MM.1S (cell line): ENCODE data around the gene KRTAP4-12.
"Not testable (repeated sequence)": the region's sequence is repeated elsewhere in the genome, so short reads cannot be mapped to it uniquely, and the experiment has no call there.

ENCODE experiments used
- DNase-seq: peaks from one replicate; pipeline ENCODE4 v3.0.0-alpha.2; 2015
- H2AFZ ChIP-seq: fragments of 300-600 bp; sonication (generic); 2 replicates; pipeline ENCODE4 v1.6.0; 2016; ENCODE audit warnings: antibody characterized with exemption, low read length
- H3F3A ChIP-seq: fragments of 300-600 bp; sonication (generic); 2 replicates; pipeline ENCODE4 v1.6.1; 2016; ENCODE audit warnings: mild to moderate bottlenecking, antibody characterized with exemption, low read length, moderate library complexity, mixed read lengths; ENCODE audit not compliant: insufficient read depth
- H3K27ac ChIP-seq: fragments of 300-600 bp; sonication (generic); 2 replicates; pipeline ENCODE4 v1.5.1; 2016; ENCODE audit warnings: mild to moderate bottlenecking, low read length
- H3K27me3 ChIP-seq: fragments of 300-600 bp; sonication (generic); replicated peaks from 2 replicates; pipeline ENCODE4 v1.6.0; 2016; ENCODE audit warnings: low read length; ENCODE audit not compliant: insufficient read depth
- H3K36me3 ChIP-seq: fragments of 300-600 bp; sonication (generic); replicated peaks from 2 replicates; pipeline ENCODE4 v1.6.1; 2016; ENCODE audit warnings: mild to moderate bottlenecking, low read length, mixed read lengths; ENCODE audit not compliant: insufficient read depth
- H3K4me1 ChIP-seq: fragments of 300-600 bp; sonication (generic); 2 replicates; pipeline ENCODE4 v1.6.1; 2016; ENCODE audit warnings: low read length, mixed read lengths
- H3K4me2 ChIP-seq: fragments of 300-600 bp; sonication (generic); 2 replicates; pipeline ENCODE4 v1.6.0; 2016; ENCODE audit warnings: low read depth, low read length
- H3K4me3 ChIP-seq: fragments of 300-600 bp; sonication (generic); 2 replicates; pipeline ENCODE4 v1.5.1; 2016; ENCODE audit warnings: low read length, mixed read lengths
- H3K79me2 ChIP-seq: fragments of 300-600 bp; sonication (generic); 2 replicates; pipeline ENCODE4 v1.6.1; 2016; ENCODE audit warnings: mixed run types, low read length, mixed read lengths
- H3K9ac ChIP-seq: fragments of 300-600 bp; sonication (generic); 2 replicates; pipeline ENCODE4 v1.6.1; 2016; ENCODE audit warnings: low read length, mixed read lengths
- H3K9me2 ChIP-seq: fragments of 300-600 bp; sonication (generic); replicated peaks from 2 replicates; pipeline ENCODE4 v1.6.1; 2016; ENCODE audit warnings: mild to moderate bottlenecking, low read length, mixed read lengths; ENCODE audit not compliant: insufficient read depth
- H3K9me3 ChIP-seq: fragments of 300-600 bp; sonication (generic); replicated peaks from 2 replicates; pipeline ENCODE4 v1.6.1; 2016; ENCODE audit warnings: mild to moderate bottlenecking, low read length, mixed read lengths; ENCODE audit not compliant: insufficient read depth
- H4K20me1 ChIP-seq: fragments of 300-600 bp; sonication (generic); 2 replicates; pipeline ENCODE4 v1.6.1; 2016; ENCODE audit warnings: mild to moderate bottlenecking, low read length, moderate library complexity, mixed read lengths; ENCODE audit not compliant: insufficient read depth
- EZH2 ChIP-seq: fragments of 300-600 bp; sonication (generic); optimal IDR thresholded peaks from 2 replicates; pipeline ENCODE3; 2017; ENCODE audit warnings: low read depth, mild to moderate bottlenecking, antibody characterized with exemption, low read length, mixed read lengths
- EZH2phosphoT487 ChIP-seq: fragments of 300-600 bp; sonication (generic); IDR thresholded peaks from 2 replicates; pipeline ENCODE4 v1.6.1; 2018; ENCODE audit warnings: antibody characterized with exemption, low read length
- TF ChIP-seq, protein P1 (sequence below): fragments of 300-600 bp; sonication (generic); IDR thresholded peaks from 2 replicates; pipeline ENCODE4 v1.5.1; 2016; ENCODE audit warnings: antibody characterized with exemption, low read length, mixed read lengths

Gene KRTAP4-12

DNA sequence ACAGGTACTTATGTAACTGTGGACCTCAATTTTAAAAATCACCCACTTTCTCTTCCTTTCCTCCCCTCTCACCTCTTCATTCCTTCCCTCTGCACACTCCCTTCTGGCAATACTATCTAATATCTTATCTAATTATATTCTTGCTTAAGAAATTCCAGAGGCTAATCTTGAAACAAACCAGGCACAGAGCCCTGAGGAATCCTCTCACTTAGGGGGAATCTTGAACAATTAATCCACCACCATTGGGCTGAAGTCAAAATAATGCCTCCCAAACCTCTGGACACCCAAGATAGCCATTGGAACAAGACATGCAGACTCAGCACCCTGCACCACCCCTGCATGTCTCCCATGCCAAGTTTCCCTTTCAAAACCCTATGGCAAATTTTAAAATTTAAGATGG is 17.4 kb upstream of the KRTAP4-12 start:
- no peaks in the 10 kb centered on the region for H3K27me3 ChIP-seq
- H3K79me2 ChIP-seq, result no peaks in the 10 kb centered on the region
- H3K36me3 ChIP-seq, result no peaks in the 10 kb centered on the region
- H3K27ac ChIP-seq, result no peak overlapping the region
- DNase-seq, result no peak
- no peak overlapping the region for H2AFZ ChIP-seq
- H3K4me3 ChIP-seq, result no peak overlapping the region
- no peak overlapping the region for H3K9ac ChIP-seq
- no peaks in the 10 kb centered on the region for H4K20me1 ChIP-seq
- no peaks in the 10 kb centered on the region for H3K9me2 ChIP-seq
- H3K9me3 ChIP-seq, result no peaks in the 10 kb centered on the region
- H3K4me1 ChIP-seq, result no peaks in the 10 kb centered on the region
- no peak for TF ChIP-seq EZH2phosphoT487
- no peak for TF ChIP-seq EZH2
- TF ChIP-seq, protein P1, sequence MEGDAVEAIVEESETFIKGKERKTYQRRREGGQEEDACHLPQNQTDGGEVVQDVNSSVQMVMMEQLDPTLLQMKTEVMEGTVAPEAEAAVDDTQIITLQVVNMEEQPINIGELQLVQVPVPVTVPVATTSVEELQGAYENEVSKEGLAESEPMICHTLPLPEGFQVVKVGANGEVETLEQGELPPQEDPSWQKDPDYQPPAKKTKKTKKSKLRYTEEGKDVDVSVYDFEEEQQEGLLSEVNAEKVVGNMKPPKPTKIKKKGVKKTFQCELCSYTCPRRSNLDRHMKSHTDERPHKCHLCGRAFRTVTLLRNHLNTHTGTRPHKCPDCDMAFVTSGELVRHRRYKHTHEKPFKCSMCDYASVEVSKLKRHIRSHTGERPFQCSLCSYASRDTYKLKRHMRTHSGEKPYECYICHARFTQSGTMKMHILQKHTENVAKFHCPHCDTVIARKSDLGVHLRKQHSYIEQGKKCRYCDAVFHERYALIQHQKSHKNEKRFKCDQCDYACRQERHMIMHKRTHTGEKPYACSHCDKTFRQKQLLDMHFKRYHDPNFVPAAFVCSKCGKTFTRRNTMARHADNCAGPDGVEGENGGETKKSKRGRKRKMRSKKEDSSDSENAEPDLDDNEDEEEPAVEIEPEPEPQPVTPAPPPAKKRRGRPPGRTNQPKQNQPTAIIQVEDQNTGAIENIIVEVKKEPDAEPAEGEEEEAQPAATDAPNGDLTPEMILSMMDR, result no peak
- H3F3A ChIP-seq, result no peaks in the 10 kb centered on the region
- H3K4me2 ChIP-seq, result no peak overlapping the region

DNA sequence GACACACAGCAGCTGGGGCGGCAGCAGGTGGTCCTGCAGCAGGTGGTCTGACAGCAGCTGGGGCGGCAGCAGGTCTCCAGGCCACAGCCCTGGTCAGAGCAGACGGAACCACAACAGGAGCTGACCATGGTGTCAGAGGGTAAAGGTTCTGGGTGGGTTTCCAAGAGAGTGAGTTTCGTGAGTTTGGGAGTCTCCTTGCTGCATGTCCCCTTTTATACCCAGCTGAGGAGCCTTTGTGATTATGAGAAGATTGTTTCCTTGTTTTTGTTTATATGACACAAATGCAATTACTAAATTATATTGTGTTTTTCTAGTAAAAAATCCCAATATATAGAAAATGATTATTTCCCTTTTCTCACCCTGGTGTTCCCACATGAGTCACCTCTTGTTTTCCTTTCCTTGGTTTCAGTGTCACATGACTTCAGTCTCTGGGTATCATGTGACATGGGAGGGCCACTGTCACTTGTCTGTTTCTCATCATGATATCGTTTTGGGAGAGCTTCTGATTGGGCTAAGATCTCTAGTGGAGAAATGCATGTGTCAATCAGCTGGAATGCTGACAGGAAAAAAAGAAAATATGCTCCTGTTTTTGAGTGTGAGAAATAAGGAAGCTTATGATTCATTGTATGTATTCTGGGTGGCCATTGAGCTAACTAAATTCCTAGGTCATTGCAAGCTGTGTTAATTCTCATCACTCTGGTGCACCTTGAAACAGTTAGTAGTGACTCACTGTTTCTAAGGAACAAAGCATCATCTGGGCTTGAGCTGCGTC is 16.6 kb upstream of the KRTAP4-12 start, which contains the start of gene KRTAP4-6:
Gene KRTAP4-6 (minus strand): TSS at position 185 of the 772 bp plus-strand sequence. CDS start 57 bp downstream, at position 128.
- Histone ChIP-seq H3K27ac (no peak within 1 kb of the TSS), H3K79me2 (no peaks in the 10 kb centered on the region), H3K27me3 (no peaks in the 10 kb centered on the region), H3K4me2 (no peak within 1 kb of the TSS), H3K9me3 (no peaks in the 10 kb centered on the region), H3K36me3 (no peaks in the 10 kb centered on the region), H3K4me3 (no peak within 1 kb of the TSS), H3F3A (no peaks in the 10 kb centered on the region), H3K9ac (no peak within 1 kb of the TSS), H2AFZ (no peak within 1 kb of the TSS), H3K4me1 (no peaks in the 10 kb centered on the region), H4K20me1 (no peaks in the 10 kb centered on the region), H3K9me2 (no peaks in the 10 kb centered on the region)
- no peak for DNase-seq
- TF ChIP-seq, protein P1, result no peak

DNA sequence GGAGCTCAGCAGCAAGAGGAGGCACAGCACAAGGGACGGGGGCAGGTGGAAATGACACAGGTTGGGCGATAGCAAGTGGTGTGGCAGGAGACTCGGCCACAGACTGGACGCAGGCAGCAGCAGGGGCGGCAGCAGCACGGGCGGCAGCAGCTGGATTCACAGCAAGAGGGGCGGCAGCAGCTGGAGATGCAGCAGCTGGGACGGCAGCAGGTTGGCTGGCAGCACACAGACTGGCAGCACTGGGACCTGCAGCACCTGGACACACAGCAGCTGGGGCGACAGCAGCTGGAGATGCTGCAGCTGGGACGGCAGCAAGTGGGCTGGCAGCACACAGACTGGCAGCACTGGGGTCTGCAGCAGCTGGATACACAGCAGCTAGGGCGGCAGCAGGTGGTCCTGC is 15.9 kb upstream of the KRTAP4-12 start:
- not testable (repeated sequence) for H3K79me2 ChIP-seq, H3K4me2 ChIP-seq, H3F3A ChIP-seq, H2AFZ ChIP-seq, H3K27me3 ChIP-seq, DNase-seq, H3K9me2 ChIP-seq, H3K4me1 ChIP-seq, H3K9me3 ChIP-seq, H3K9ac ChIP-seq, H4K20me1 ChIP-seq, H3K36me3 ChIP-seq, H3K27ac ChIP-seq, H3K4me3 ChIP-seq
